Urinary bladder (tissue), 4 donors: ENCODE measurements around the gene IL13. TPM values are rescaled to one million over a fixed set of nuclear protein-coding genes. Genes with fewer than 3 reads are reported as not detected.
A peak's percentile ranks its signal among the peaks of the same experiment; 100 is the strongest.

Experiments
- DNase-seq: peaks from one replicate; pipeline ENCODE4 v3.0.0-alpha.2; 2015; ENCODE audit errors: extremely low spot score
- H3K27ac ChIP-seq: one replicate; pipeline ENCODE4 v1.5.1; 2013; ENCODE audit warnings: low read depth, mild to moderate bottlenecking, moderate library complexity
- H3K36me3 ChIP-seq: one replicate; pipeline ENCODE4 v1.6.1; 2013; ENCODE audit warnings: mild to moderate bottlenecking, moderate library complexity; ENCODE audit not compliant: insufficient read depth
- H3K4me1 ChIP-seq: one replicate; pipeline ENCODE4 v1.6.1; 2013; ENCODE audit warnings: mild to moderate bottlenecking, moderate library complexity; ENCODE audit not compliant: insufficient read depth
- H3K4me3 ChIP-seq: one replicate; pipeline ENCODE4 v1.5.1; 2013; ENCODE audit warnings: low read depth, low read length
- WGBS: extraction: QIAGEN DNeasy Blood & Tissue Kit; methylation state at CpG from one replicate; pipeline ENCODE4 v1.1.7; 2013; 5-methylcytosine and 5-hydroxymethylcytosine counted together
- polyA plus RNA-seq: library from polyadenylated mRNA; stranded (reverse); fragments of 200-250 nt; gene quantifications from one replicate; pipeline ENCODE4 v1.2.3, GENCODE V29; 2013
- total RNA-seq: library from RNA; depleted of rRNA; stranded (reverse); fragments of >200 nt; gene quantifications from one replicate; pipeline ENCODE4 v1.2.3, GENCODE V29; 2014
- donor health status: healthy with polysubstance abuse.
- donor health status: healthy.

The IL13 gene
- total and polyA plus RNA-seq, 2 donors = not detected

GRCh38 chr5:132641841-132642240 lies 16.1 kb upstream of the IL13 start:
- H3K4me3 ChIP-seq = no peak overlapping the region
- H3K4me1 ChIP-seq = no peaks in the 10 kb centered on the region
- 94% methylated on average over 3 of the region's 3 CpGs for WGBS
- H3K36me3 ChIP-seq = peaks cover 2% of the 10 kb centered on the region
- DNase-seq = no peak
- no peak overlapping the region for H3K27ac ChIP-seq

- no peak for DNase-seq
- H3K36me3 ChIP-seq = no peaks in the 10 kb centered on the region
- H3K4me1 ChIP-seq = no peaks in the 10 kb centered on the region
- no peak overlapping the region for H3K4me3 ChIP-seq
- no peak overlapping the region for H3K27ac ChIP-seq
Measured at GRCh38 chr5:132644177-132644576, 13.8 kb upstream of the IL13 start.

- Histone ChIP-seq H3K4me3 (no peak overlapping the region), H3K27ac (no peak overlapping the region), H3K36me3 (no peaks in the 10 kb centered on the region), H3K4me1 (no peaks in the 10 kb centered on the region)
- 92% methylated on average over 11 of the region's 11 CpGs for whole genome bisulfite sequencing
- DNase-seq = no peak
Measured at GRCh38 chr5:132646583-132647266, 11.2 kb upstream of the IL13 start.

- no peak overlapping the region for H3K4me3 ChIP-seq
- no peaks in the 10 kb centered on the region for H3K36me3 ChIP-seq
- no peaks in the 10 kb centered on the region for H3K4me1 ChIP-seq
- no peak for DNase-seq
- H3K27ac ChIP-seq = no peak overlapping the region
- 92% methylated on average over 2 of the region's 2 CpGs for WGBS
Measured at GRCh38 chr5:132647473-132647872, 10.5 kb upstream of the IL13 start.

GRCh38 chr5:132648355-132648754 lies 9.6 kb upstream of the IL13 start:
- Histone ChIP-seq H3K4me3 (no peak overlapping the region), H3K4me1 (no peaks in the 10 kb centered on the region), H3K36me3 (no peaks in the 10 kb centered on the region), H3K27ac (no peak overlapping the region)
- WGBS = 96% methylated on average over 1 of the region's 1 CpG
- DNase-seq = no peak

GRCh38 chr5:132651838-132652469 lies 6.0 kb upstream of the IL13 start:
- H3K27ac ChIP-seq = no peak overlapping the region
- peaks cover 2% of the 10 kb centered on the region for H3K4me1 ChIP-seq
- DNase-seq = no peak
- H3K4me3 ChIP-seq = no peak overlapping the region
- WGBS = 85% methylated on average over 4 of the region's 4 CpGs
- H3K36me3 ChIP-seq = no peaks in the 10 kb centered on the region

- Histone ChIP-seq H3K36me3 (no peaks in the 10 kb centered on the region), H3K4me1 (peaks cover 2% of the 10 kb centered on the region), H3K27ac (no peak overlapping the region), H3K4me3 (no peak overlapping the region)
- WGBS = 23% methylated on average over 7 of the region's 7 CpGs
- DNase-seq = no peak
Measured at GRCh38 chr5:132653716-132654115, 4.3 kb upstream of the IL13 start.

- WGBS = 3% methylated on average over 92 of the region's 92 CpGs
- no peak for DNase-seq
Measured at GRCh38 chr5:132655821-132656773, 1.9 kb upstream of the IL13 start.

GRCh38 chr5:132656774-132657355 lies 1.1 kb upstream of the IL13 start:
- WGBS = 71% methylated on average over 12 of the region's 12 CpGs
- Histone ChIP-seq H3K4me1 (peaks cover 2% of the 10 kb centered on the region), H3K27ac (no peak overlapping the region), H3K36me3 (no peaks in the 10 kb centered on the region), H3K4me3 (no peak overlapping the region)
- DNase-seq = no peak

More at GRCh38 chr5:132655821-132656773, 1.9 kb upstream of the IL13 start:
- H3K27ac ChIP-seq = no peak overlapping the region
- H3K36me3 ChIP-seq = no peaks in the 10 kb centered on the region
- H3K4me1 ChIP-seq = peaks cover 2% of the 10 kb centered on the region
- peak overlapping the region; percentile 41 for H3K4me3 ChIP-seq

- Histone ChIP-seq H3K36me3 (no peaks in the 10 kb centered on the region), H3K4me1 (peaks cover 2% of the 10 kb centered on the region), H3K27ac (no peak overlapping the region), H3K4me3 (no peak overlapping the region)
- DNase-seq = no peak
- 95% methylated on average over 9 of the region's 9 CpGs for WGBS
Measured at GRCh38 chr5:132658381-132659302, 669 bp downstream of the IL13 start.

GRCh38 chr5:132659598-132660493 lies 1.9 kb downstream of the IL13 start:
- Histone ChIP-seq H3K36me3 (no peaks in the 10 kb centered on the region), H3K27ac (no peak overlapping the region), H3K4me1 (peaks cover 2% of the 10 kb centered on the region), H3K4me3 (no peak overlapping the region)
- WGBS = 91% methylated on average over 23 of the region's 23 CpGs
- no peak for DNase-seq
